OCI-LY3 (cell line): ENCODE results near the gene PRSS3.

ENCODE experiments used
- H2AFZ ChIP-seq: fragments of 200-600, 300-600 bp; shearing (Covaris generic); 2 replicates; pipeline ENCODE4 v1.6.0; 2014; ENCODE audit warnings: antibody characterized with exemption, low read depth, low read length
- H3K27ac ChIP-seq: fragments of 200-600, 300-600 bp; sonication (generic); 2 replicates; pipeline ENCODE4 v1.5.1; 2014; ENCODE audit warnings: mild to moderate bottlenecking, low read length, moderate library complexity, mixed read lengths
- H3K27me3 ChIP-seq: fragments of 200-600, 300-600 bp; sonication (generic); 2 replicates; pipeline ENCODE4 v1.6.1; 2014; ENCODE audit warnings: low read depth, low read length, mixed read lengths
- H3K36me3 ChIP-seq: fragments of 200-600, 300-600 bp; sonication (generic); replicated peaks from 2 replicates; pipeline ENCODE3; 2014; ENCODE audit warnings: low read depth, low read length, mixed read lengths
- H3K4me1 ChIP-seq: fragments of 300-600, 200-600 bp; sonication (generic); 2 replicates; pipeline ENCODE4 v1.6.1; 2014; ENCODE audit warnings: low read length, mixed read lengths
- H3K4me2 ChIP-seq: fragments of 200-600, 300-600 bp; sonication (generic); 2 replicates; pipeline ENCODE4 v1.6.1; 2014; ENCODE audit warnings: low read length, mixed read lengths
- H3K4me3 ChIP-seq: fragments of 300-600, 200-600 bp; sonication (generic); 2 replicates; pipeline ENCODE4 v1.5.1; 2014; ENCODE audit warnings: antibody characterized with exemption, mild to moderate bottlenecking, low read length, moderate library complexity
- H3K79me2 ChIP-seq: fragments of 300-600, 200-600 bp; shearing (Covaris generic); 2 replicates; pipeline ENCODE4 v1.6.1; 2014; ENCODE audit warnings: mild to moderate bottlenecking, low read length, mixed read lengths
- H3K9ac ChIP-seq: fragments of 300-600, 200-600 bp; shearing (Covaris generic); 2 replicates; pipeline ENCODE4 v1.6.0; 2014; ENCODE audit warnings: mild to moderate bottlenecking, low read length, moderate library complexity
- H3K9me3 ChIP-seq: fragments of 200-600, 300-600 bp; shearing (Covaris generic); 2 replicates; pipeline ENCODE4 v1.6.1; 2014; ENCODE audit warnings: low read length, mixed read lengths; ENCODE audit not compliant: insufficient read depth
- H4K20me1 ChIP-seq: fragments of 200-600, 300-600 bp; sonication (generic); 2 replicates; pipeline ENCODE4 v1.6.1; 2016; ENCODE audit warnings: low read length, mixed read lengths; ENCODE audit not compliant: insufficient read depth
- CTCF ChIP-seq: fragments of 200-600, 300-600 bp; sonication (generic); IDR thresholded peaks from 2 replicates; pipeline ENCODE4 v1.5.1; 2014; ENCODE audit warnings: antibody characterized with exemption, low read length, low read depth
- EZH2phosphoT487 ChIP-seq: fragments of 200-600 bp; shearing (Covaris generic); IDR thresholded peaks from 2 replicates; pipeline ENCODE4 v1.6.1; 2018; ENCODE audit warnings: antibody characterized with exemption, mixed run types, low read depth

Gene PRSS3

DNA sequence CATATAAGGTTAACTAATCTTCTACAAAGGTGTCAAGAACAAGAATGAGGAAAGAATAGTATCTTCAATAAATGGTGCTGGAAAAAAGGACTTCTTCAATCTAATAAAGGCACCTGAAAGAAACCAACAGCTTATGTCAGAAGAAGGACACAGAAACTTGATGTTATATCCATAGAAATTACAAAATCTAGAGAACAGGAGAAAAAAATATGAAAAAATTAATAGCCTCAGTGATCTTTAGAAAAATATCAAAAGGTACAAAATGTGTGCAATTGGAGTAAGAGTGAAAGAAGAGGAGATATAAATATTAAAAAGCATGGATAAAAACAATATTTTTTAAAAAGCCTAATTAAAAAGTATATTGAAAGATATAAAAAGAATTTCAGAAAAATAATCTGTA, 18.8 kb upstream of the PRSS3 start:
- no peaks in the 10 kb centered on the region for H3K79me2 ChIP-seq
- no peak overlapping the region for H3K27ac ChIP-seq
- no peak for TF ChIP-seq EZH2phosphoT487
- no peak for TF ChIP-seq CTCF

DNA sequence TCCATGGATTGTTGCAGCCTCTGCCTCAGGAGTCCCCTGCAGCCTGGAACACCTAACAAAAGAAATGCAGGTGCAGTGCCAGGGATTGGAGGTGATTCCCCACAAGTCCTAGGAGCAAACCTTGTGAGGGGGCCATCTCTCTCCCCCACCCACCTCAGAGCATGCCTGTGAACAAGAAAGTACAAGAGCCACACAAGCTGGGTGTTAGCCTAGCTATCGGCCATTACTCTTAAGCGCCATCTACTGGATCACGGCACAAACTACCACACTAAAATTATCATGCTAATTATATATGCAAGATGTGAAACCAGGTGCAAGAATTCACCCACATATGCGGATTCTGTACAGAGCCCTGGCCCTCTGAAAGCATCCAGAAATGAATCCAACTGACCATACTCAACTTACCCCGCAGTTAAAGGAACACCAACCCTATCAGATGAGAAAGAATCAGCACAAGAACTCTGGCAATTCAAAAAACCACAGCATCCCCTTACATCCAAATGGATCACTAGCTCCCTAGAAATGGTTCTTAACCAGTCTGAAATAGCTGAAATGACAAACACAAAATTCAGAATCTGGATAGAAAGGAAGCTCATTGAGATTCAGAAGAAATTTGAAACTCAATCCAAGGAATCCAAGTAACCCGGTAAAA, 16.5 kb upstream of the PRSS3 start:
- TF ChIP-seq EZH2phosphoT487 (no peak), CTCF (peak; percentile 67)
- Histone ChIP-seq H3K4me3 (no peak overlapping the region), H3K36me3 (no peaks in the 10 kb centered on the region), H4K20me1 (no peaks in the 10 kb centered on the region), H3K4me1 (peaks cover 5% of the 10 kb centered on the region; the same call in 1 of the 2 replicates), H3K9me3 (no peaks in the 10 kb centered on the region), H3K79me2 (no peaks in the 10 kb centered on the region), H3K9ac (no peak overlapping the region), H3K4me2 (no peak overlapping the region), H3K27me3 (no peaks in the 10 kb centered on the region), H3K27ac (no peak overlapping the region), H2AFZ (no peak overlapping the region)

More for the DNA sequence above, 18.8 kb upstream of the PRSS3 start:
- H2AFZ ChIP-seq = no peak overlapping the region
- no peaks in the 10 kb centered on the region for H3K27me3 ChIP-seq
- peaks cover 5% of the 10 kb centered on the region; the same call in 1 of the 2 replicates for H3K4me1 ChIP-seq
- no peaks in the 10 kb centered on the region for H4K20me1 ChIP-seq
- H3K9ac ChIP-seq = no peak overlapping the region
- H3K4me3 ChIP-seq = no peak overlapping the region
- no peaks in the 10 kb centered on the region for H3K9me3 ChIP-seq
- no peak overlapping the region for H3K4me2 ChIP-seq
- H3K36me3 ChIP-seq = no peaks in the 10 kb centered on the region

- TF ChIP-seq CTCF (no peak), EZH2phosphoT487 (no peak)
- no peaks in the 10 kb centered on the region for H3K36me3 ChIP-seq
- H3K9ac ChIP-seq = no peak overlapping the region
- no peaks in the 10 kb centered on the region for H3K79me2 ChIP-seq
- peaks cover 3% of the 10 kb centered on the region; the same call in 1 of the 2 replicates for H3K4me1 ChIP-seq
- no peak overlapping the region for H3K4me3 ChIP-seq
- H4K20me1 ChIP-seq = no peaks in the 10 kb centered on the region
- no peak overlapping the region for H3K4me2 ChIP-seq
- no peaks in the 10 kb centered on the region for H3K9me3 ChIP-seq
- no peak overlapping the region for H2AFZ ChIP-seq
- no peak overlapping the region for H3K27ac ChIP-seq
- H3K27me3 ChIP-seq = no peaks in the 10 kb centered on the region
These were observed 15.1 kb upstream of the PRSS3 start for GRCh38 chr9:33780276-33780675.

DNA sequence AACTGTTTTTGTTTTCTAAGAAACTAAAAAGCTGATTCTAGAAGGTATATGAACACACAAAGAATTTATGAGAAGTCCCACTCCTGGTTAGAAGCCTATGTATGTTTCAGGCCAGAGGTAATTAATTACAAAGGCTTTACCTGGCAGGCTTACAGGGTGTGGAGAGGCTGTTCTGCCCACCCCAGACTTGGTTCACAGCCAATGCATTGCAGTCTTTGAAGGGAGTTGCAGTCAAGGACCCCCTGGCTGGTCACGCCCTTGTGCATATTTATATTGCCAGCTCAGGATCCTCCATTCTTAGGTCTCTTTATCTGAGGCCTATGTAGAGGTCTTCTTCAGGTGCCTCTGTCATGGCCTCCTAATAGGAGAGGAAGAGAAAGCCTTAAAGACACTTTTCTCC, 13.6 kb upstream of the PRSS3 start:
- Histone ChIP-seq H3K4me2 (no peak overlapping the region), H2AFZ (no peak overlapping the region), H3K9ac (no peak overlapping the region), H3K27ac (no peak overlapping the region), H4K20me1 (no peaks in the 10 kb centered on the region), H3K4me3 (no peak overlapping the region), H3K9me3 (no peaks in the 10 kb centered on the region), H3K4me1 (peaks cover 3% of the 10 kb centered on the region; the same call in 1 of the 2 replicates), H3K27me3 (peaks cover 4% of the 10 kb centered on the region; the same call in 1 of the 2 replicates), H3K79me2 (no peaks in the 10 kb centered on the region), H3K36me3 (no peaks in the 10 kb centered on the region)
- TF ChIP-seq EZH2phosphoT487 = no peak
- no peak for TF ChIP-seq CTCF
